NCI-H510A (cell line): ENCODE results near the gene ALDH1L2.
"Not testable (repeated sequence)": the region's sequence is repeated elsewhere in the genome, so short reads cannot be mapped to it uniquely, and the experiment has no call there.

Experiments used
- DNase-seq: peaks from one replicate; lab custom pipeline; 2025; lab: John Stamatoyannopoulos, UW

ALDH1L2 gene

DNA sequence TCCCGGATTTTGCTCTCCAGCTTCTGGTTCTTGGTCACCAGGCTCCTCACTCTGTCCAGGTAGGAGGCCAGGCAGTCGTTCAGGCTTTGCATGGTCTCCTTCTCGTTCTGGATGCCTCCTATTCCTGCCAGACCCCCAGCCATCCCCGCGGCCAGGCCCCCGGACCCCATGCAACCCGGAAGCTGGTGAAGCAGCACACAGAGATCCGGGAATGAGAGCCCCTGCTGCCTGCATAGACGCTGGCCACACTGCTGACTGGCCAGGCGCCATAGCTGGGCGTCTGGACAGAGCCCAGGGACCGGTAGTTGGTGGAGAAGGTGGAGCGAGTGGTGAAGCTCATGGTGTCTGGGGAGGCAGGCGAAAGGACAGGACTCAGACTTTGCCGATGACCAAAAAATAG is 106.6 kb downstream of the ALDH1L2 start:
- not testable (repeated sequence) for DNase-seq

DNA sequence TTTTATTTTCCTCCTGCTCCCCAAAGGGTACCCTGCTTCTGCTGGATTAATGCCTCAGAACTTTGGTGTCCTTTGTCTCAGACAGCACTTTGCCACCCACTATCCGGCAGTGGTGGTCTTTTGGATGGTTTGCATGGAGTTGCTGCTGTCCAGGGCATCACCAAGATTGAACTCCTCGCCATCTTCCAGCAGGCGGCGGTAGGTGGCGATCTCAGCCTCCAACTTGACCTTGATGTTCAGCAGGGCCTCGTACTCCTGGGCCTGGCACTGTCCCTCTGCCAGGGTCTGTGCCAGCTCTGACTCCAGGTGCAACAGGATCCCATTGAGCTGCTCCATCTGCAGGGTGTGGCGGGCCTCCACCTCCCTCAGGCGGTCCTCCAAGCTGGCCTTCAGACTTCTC is 107.6 kb downstream of the ALDH1L2 start:
- DNase-seq = no peak

DNA sequence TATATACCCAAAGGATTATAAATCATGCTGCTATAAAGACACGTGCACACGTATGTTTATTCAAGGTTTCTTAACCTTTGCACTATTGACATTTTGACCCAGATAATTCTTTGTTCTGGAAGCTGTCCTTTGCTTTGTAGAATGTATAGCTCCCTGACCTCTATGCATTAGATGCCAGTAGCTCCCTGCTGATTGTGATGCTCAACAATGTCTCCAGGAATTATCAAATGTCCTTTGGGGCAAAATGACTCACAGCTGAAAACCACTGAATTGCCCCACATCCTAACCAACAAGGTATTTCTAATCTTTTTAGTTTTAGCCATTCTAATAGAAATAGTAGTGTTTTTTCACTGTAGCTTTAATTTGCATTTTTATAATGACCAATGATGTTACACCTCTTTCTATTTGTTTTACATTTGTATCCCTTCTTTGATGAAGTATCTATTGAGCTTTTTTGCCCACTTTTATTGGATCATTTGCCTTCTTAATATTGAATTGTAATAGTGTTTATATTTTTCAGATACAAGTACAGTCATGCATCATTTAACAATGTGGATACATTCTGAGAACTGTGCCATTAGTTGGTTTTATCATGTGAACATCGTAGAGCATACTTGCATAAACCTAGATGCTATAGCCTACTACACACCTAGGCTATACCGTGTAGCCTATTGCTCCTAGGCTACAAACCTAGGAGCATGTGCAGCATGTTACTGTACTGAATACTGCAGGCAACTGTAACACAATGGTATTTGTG is 108.5 kb downstream of the ALDH1L2 start:
- DNase-seq = no peak

DNA sequence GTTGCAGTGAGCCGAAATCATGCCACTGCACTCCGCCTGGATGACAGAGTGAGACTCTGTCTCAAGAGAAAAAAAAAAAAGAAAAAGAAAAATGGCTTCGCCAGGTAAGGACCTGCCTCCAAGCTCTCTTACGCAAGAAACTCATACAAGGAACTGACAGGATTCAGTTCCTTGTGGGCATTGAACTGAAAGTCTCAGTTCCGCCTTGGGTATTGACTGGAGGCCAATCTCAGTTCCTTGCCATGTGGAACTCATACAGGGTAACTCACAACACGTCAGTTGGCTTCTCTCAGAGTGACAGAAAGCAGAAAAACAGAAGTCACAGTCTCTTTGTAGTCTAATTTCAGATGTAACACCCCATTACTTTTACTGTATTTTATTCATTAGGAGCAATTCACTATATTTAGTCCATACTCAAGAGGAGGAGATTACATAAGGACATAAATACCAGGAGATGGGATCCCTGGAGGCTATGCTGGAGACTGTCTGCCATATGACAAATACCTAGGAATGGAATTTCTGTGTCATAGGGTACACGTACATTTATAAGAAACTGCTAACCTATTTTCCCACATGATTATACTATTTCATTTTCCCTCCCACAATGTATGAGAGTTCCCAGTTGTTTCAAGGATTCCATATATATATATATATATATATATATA is 109.5 kb downstream of the ALDH1L2 start:
- no peak for DNase-seq

DNA sequence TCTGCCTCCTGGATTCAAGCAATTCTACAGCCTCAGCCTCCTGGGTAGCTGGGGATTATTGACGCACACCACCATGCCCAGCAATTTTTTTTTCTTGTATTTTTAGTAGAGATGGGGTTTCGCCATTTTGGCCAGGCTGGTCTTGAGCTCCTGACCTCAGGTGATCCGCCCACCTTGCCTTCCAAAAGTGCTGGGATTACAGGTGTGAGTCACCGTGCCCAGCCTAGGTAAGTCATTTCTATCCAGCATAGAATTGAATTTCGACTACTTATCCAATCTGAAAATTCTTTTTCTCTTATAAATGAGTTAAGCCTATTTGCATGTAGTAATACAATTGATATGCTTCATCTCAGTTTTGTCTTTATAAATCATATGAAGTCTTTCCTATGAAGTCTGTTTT is 111.0 kb downstream of the ALDH1L2 start:
- DNase-seq = no peak

DNA sequence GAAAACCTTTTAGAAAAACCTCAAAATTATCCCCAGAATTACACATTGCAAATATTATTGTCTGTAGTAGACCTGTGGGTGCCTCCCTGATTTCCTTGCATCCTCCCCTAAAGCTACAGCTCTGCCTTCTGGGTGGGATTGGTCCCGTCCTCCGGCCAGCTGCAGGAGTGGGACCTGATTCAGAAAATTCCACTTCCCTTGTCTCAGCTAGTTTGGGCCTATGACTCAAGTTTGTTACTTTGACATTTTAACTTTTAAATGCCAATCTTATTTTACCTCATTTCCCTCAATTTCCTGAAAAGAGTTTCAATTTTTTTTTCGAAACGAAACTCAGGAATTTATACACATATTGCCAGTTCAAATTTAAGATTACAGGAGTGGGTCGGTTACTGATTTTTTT is 113.0 kb downstream of the ALDH1L2 start:
- DNase-seq = no peak
